ENCODE results near the gene BANK1.

The BANK1 gene

DNA sequence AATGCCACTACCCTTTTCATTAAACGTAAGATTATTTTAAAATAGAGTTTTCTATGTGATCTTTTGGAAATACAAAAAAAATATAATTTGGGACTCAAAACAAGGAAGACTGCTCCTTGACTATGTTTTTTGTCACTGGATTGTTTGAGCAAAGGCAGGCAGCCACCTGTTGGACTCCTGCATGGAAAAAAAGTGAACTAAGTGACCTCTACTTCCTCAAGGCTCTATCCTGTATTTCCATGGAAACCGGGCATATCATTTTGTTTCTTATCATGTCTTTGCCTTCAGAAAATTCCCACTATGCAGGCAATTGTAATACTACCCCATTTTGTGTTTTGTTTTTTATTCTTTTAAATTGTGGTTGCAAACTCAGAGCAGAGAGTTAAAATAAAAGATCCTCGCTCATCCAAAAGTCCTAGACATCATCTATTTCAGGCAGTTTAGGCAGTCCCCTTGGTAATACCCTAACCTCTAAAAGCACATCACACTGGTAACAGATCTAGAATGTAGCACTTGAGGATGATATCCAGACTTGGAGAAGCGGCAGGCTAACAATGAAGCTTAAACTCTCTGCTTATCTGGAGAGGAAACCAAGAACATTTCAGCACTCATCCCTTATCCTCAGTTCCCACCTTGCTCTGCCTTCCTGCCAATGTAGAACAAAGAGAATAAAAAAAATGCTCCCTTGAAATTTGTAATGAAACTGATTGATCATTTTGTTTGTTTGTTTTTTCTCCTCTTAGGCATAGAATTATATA lies 165.7 kb downstream of the BANK1 start:
- no peak overlapping the region for H3K4ac ChIP-seq (ENCODE audit: low read depth in 1 of 2, low read length in 2 of 2)
- WGBS: 95% methylated on average over 2 of the region's 4 CpGs

DNA sequence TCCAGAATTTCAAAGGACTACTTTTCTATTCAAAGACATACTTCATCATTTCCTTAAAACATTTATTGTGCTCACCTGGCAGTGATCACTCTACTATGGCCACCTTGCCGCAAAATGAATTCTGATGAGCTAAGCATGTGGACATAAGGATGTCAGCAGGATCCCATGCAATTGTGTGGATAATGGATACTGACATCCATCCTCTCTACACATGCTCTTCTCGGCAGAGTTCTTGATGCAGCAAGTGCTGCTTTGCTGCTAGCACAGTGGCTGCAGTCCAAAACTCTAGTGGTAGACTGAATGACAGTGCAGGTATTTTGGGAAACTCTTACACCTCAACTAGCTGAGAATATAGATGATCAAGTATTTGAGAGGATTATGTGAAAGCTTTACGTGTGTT lies 168.0 kb downstream of the BANK1 start:
- Histone ChIP-seq H3K4me3 (ENCODE audit: insufficient read depth in 1 of 2, low read depth in 1 of 2, low read length in 2 of 2) (no peak overlapping the region), H3K18ac (ENCODE audit: low read depth in 1 of 2, low read length in 2 of 2) (no peak overlapping the region), H2BK120ac (ENCODE audit: low read depth, low read length) (no peak overlapping the region), H3K27ac (ENCODE audit: low read length, poor library complexity, severe bottlenecking) (no peak overlapping the region), H2BK12ac (ENCODE audit: low read length in 2 of 2) (no peak overlapping the region), H3K14ac (ENCODE audit: low read length in 2 of 2) (no peak overlapping the region), H3K9ac (ENCODE audit: low read length) (no peak overlapping the region), H3K4me1 (ENCODE audit: control insufficient read depth, insufficient read depth, low read depth, low read length) (no peaks in the 10 kb centered on the region), H3K23ac (ENCODE audit: low read length in 2 of 2) (no peak overlapping the region), H2BK5ac (ENCODE audit: low read depth, low read length, poor library complexity, severe bottlenecking) (no peak overlapping the region), H4K91ac (ENCODE audit: low read length) (no peak overlapping the region), H3K79me1 (replicated peaks; ENCODE audit: low read length, poor library complexity, severe bottlenecking) (no peaks in the 10 kb centered on the region), H3K4ac (ENCODE audit: low read depth in 1 of 2, low read length in 2 of 2) (no peak overlapping the region), H3K9me3 (ENCODE audit: control insufficient read depth, low read length) (no peaks in the 10 kb centered on the region), H3K4me2 (ENCODE audit: low read length, poor library complexity, severe bottlenecking) (no peak overlapping the region), H2AFZ (ENCODE audit: low read depth, low read length) (no peak overlapping the region), H3K36me3 (ENCODE audit: control insufficient read depth in 1 of 2, insufficient read depth in 2 of 2, low read depth in 1 of 2, low read length in 2 of 2) (no peaks in the 10 kb centered on the region), H2AK5ac (ENCODE audit: low read length, severe bottlenecking) (no peak overlapping the region), H4K8ac (ENCODE audit: low read length) (no peak overlapping the region), H3K27me3 (ENCODE audit: control insufficient read depth in 1 of 2, insufficient read depth in 1 of 2, low read length in 2 of 2) (no peaks in the 10 kb centered on the region), H2BK15ac (ENCODE audit: low read depth, poor library complexity, severe bottlenecking) (no peak overlapping the region)
- DNase-seq: no peak
- 97% methylated on average over 2 of the region's 3 CpGs for WGBS

More for the DNA sequence above, 165.7 kb downstream of the BANK1 start:
- H3K18ac ChIP-seq (ENCODE audit: low read depth in 1 of 2, low read length in 2 of 2): no peak overlapping the region
- no peaks in the 10 kb centered on the region for H3K4me1 ChIP-seq (ENCODE audit: control insufficient read depth, insufficient read depth, low read depth, low read length)
- H2BK5ac ChIP-seq (ENCODE audit: low read depth, low read length, poor library complexity, severe bottlenecking): no peak overlapping the region
- H4K8ac ChIP-seq (ENCODE audit: low read length): no peak overlapping the region
- H3K27ac ChIP-seq (ENCODE audit: low read length, poor library complexity, severe bottlenecking): no peak overlapping the region
- no peak overlapping the region for H3K9ac ChIP-seq (ENCODE audit: low read length)
- no peak overlapping the region for H3K23ac ChIP-seq (ENCODE audit: low read length in 2 of 2)
- no peak overlapping the region for H2BK12ac ChIP-seq (ENCODE audit: low read length in 2 of 2)
- H3K14ac ChIP-seq (ENCODE audit: low read length in 2 of 2): no peak overlapping the region
- no peaks in the 10 kb centered on the region for H3K36me3 ChIP-seq (ENCODE audit: control insufficient read depth in 1 of 2, insufficient read depth in 2 of 2, low read depth in 1 of 2, low read length in 2 of 2)
- DNase-seq: no peak
- H2BK120ac ChIP-seq (ENCODE audit: low read depth, low read length): no peak overlapping the region
- H3K27me3 ChIP-seq (ENCODE audit: control insufficient read depth in 1 of 2, insufficient read depth in 1 of 2, low read length in 2 of 2): no peaks in the 10 kb centered on the region
- H2AFZ ChIP-seq (ENCODE audit: low read depth, low read length): no peak overlapping the region
- no peak overlapping the region for H3K4me2 ChIP-seq (ENCODE audit: low read length, poor library complexity, severe bottlenecking)
- H2BK15ac ChIP-seq (ENCODE audit: low read depth, poor library complexity, severe bottlenecking): no peak overlapping the region
- H3K9me3 ChIP-seq (ENCODE audit: control insufficient read depth, low read length): no peaks in the 10 kb centered on the region
- H2AK5ac ChIP-seq (ENCODE audit: low read length, severe bottlenecking): no peak overlapping the region
- H3K79me1 ChIP-seq (replicated peaks; ENCODE audit: low read length, poor library complexity, severe bottlenecking): no peaks in the 10 kb centered on the region
- H4K91ac ChIP-seq (ENCODE audit: low read length): no peak overlapping the region
- no peak overlapping the region for H3K4me3 ChIP-seq (ENCODE audit: insufficient read depth in 1 of 2, low read depth in 1 of 2, low read length in 2 of 2)

DNA sequence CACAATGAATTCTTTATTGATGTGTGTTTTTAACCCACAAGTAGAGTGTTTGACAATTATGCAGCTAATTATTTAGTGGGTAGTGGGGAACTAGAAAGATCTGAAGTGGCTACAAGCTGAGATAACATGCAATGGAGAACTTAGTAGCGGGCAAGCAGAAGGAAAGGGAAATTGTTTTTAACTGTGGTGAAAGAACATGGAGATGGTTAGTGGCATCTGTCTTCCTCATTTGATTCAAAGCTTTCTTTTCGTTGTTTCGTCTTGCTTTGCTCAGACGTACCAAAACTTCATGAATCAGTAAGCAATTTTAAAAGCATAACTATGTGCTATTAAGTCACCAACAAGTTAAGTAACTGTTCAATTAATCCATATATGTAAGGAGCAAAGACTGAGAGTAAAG lies 169.9 kb downstream of the BANK1 start:
- 95% methylated on average over 1 of the region's 4 CpGs for WGBS
- H3K23ac ChIP-seq (ENCODE audit: low read length in 2 of 2): no peak overlapping the region
- no peak overlapping the region for H3K4me3 ChIP-seq (ENCODE audit: insufficient read depth in 1 of 2, low read depth in 1 of 2, low read length in 2 of 2)

DNA sequence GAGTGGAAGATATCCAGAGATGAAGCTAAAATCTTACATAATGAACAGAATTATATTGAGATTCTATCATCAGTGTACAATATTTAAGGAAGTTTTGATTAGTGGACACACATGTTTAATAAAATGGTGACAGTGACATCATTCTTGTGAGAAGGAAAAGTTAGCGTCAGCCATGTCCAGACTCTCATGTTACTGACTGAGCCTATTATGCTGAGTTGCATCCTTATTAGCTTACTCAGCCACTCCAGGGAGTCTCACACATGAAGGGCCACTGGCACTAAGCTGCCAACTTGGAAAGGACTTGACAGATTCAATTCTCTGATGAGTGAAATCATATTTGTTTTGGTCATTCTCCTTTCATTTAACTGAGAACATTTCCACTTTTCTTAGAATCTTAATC lies 170.6 kb downstream of the BANK1 start:
- Histone ChIP-seq H3K9ac (ENCODE audit: low read length) (no peak overlapping the region), H3K4ac (ENCODE audit: low read depth in 1 of 2, low read length in 2 of 2) (no peak overlapping the region), H4K91ac (ENCODE audit: low read length) (no peak overlapping the region), H2BK5ac (ENCODE audit: low read depth, low read length, poor library complexity, severe bottlenecking) (no peak overlapping the region), H3K36me3 (ENCODE audit: control insufficient read depth in 1 of 2, insufficient read depth in 2 of 2, low read depth in 1 of 2, low read length in 2 of 2) (no peaks in the 10 kb centered on the region), H3K23ac (ENCODE audit: low read length in 2 of 2) (no peak overlapping the region), H3K18ac (ENCODE audit: low read depth in 1 of 2, low read length in 2 of 2) (no peak overlapping the region), H2BK12ac (ENCODE audit: low read length in 2 of 2) (no peak overlapping the region), H3K14ac (ENCODE audit: low read length in 2 of 2) (no peak overlapping the region), H2AK5ac (ENCODE audit: low read length, severe bottlenecking) (no peak overlapping the region), H3K79me1 (replicated peaks; ENCODE audit: low read length, poor library complexity, severe bottlenecking) (no peaks in the 10 kb centered on the region), H4K8ac (ENCODE audit: low read length) (no peak overlapping the region), H2BK15ac (ENCODE audit: low read depth, poor library complexity, severe bottlenecking) (no peak overlapping the region), H3K27ac (ENCODE audit: low read length, poor library complexity, severe bottlenecking) (no peak overlapping the region), H3K4me2 (ENCODE audit: low read length, poor library complexity, severe bottlenecking) (no peak overlapping the region), H3K4me3 (ENCODE audit: insufficient read depth in 1 of 2, low read depth in 1 of 2, low read length in 2 of 2) (no peak overlapping the region), H2AFZ (ENCODE audit: low read depth, low read length) (no peak overlapping the region), H3K9me3 (ENCODE audit: control insufficient read depth, low read length) (no peaks in the 10 kb centered on the region), H3K4me1 (ENCODE audit: control insufficient read depth, insufficient read depth, low read depth, low read length) (no peaks in the 10 kb centered on the region), H3K27me3 (ENCODE audit: control insufficient read depth in 1 of 2, insufficient read depth in 1 of 2, low read length in 2 of 2) (no peaks in the 10 kb centered on the region), H2BK120ac (ENCODE audit: low read depth, low read length) (no peak overlapping the region)
- no peak for DNase-seq
- WGBS: 73% methylated on average over 1 of the region's 1 CpG

More for the DNA sequence above, 169.9 kb downstream of the BANK1 start:
- H3K4ac ChIP-seq (ENCODE audit: low read depth in 1 of 2, low read length in 2 of 2): no peak overlapping the region
- H3K9ac ChIP-seq (ENCODE audit: low read length): no peak overlapping the region
- H3K79me1 ChIP-seq (replicated peaks; ENCODE audit: low read length, poor library complexity, severe bottlenecking): no peaks in the 10 kb centered on the region
- no peak overlapping the region for H2AFZ ChIP-seq (ENCODE audit: low read depth, low read length)
- H2BK120ac ChIP-seq (ENCODE audit: low read depth, low read length): no peak overlapping the region
- H3K14ac ChIP-seq (ENCODE audit: low read length in 2 of 2): no peak overlapping the region
- no peak overlapping the region for H2BK12ac ChIP-seq (ENCODE audit: low read length in 2 of 2)
- no peak overlapping the region for H3K18ac ChIP-seq (ENCODE audit: low read depth in 1 of 2, low read length in 2 of 2)
- no peak overlapping the region for H3K4me2 ChIP-seq (ENCODE audit: low read length, poor library complexity, severe bottlenecking)
- no peak overlapping the region for H2AK5ac ChIP-seq (ENCODE audit: low read length, severe bottlenecking)
- H3K27ac ChIP-seq (ENCODE audit: low read length, poor library complexity, severe bottlenecking): no peak overlapping the region
- H4K91ac ChIP-seq (ENCODE audit: low read length): no peak overlapping the region
- H3K36me3 ChIP-seq (ENCODE audit: control insufficient read depth in 1 of 2, insufficient read depth in 2 of 2, low read depth in 1 of 2, low read length in 2 of 2): no peaks in the 10 kb centered on the region
- no peaks in the 10 kb centered on the region for H3K4me1 ChIP-seq (ENCODE audit: control insufficient read depth, insufficient read depth, low read depth, low read length)
- H3K9me3 ChIP-seq (ENCODE audit: control insufficient read depth, low read length): no peaks in the 10 kb centered on the region
- H2BK15ac ChIP-seq (ENCODE audit: low read depth, poor library complexity, severe bottlenecking): no peak overlapping the region
- H3K27me3 ChIP-seq (ENCODE audit: control insufficient read depth in 1 of 2, insufficient read depth in 1 of 2, low read length in 2 of 2): no peaks in the 10 kb centered on the region
- DNase-seq: no peak
- H4K8ac ChIP-seq (ENCODE audit: low read length): no peak overlapping the region
- H2BK5ac ChIP-seq (ENCODE audit: low read depth, low read length, poor library complexity, severe bottlenecking): no peak overlapping the region

Data from mesenchymal stem cell (in vitro differentiated cells and primary cell).